ENCODE data around the gene NDUFA6. TPM values are rescaled to one million over a fixed set of nuclear protein-coding genes. Genes with fewer than 3 reads are reported as not detected.

The NDUFA6 gene
- total and polyA plus RNA-seq, 10 of the 15 experiments (the other 5 are each of a cell fraction or from before 2014, with no cell fraction given): 85.9 to 511 (median 128) TPM

GRCh38 chr22:42079319-42080251 is 11.0 kb downstream of the NDUFA6 start, which contains the start of gene SMDT1 (continued):
- TF ChIP-seq EZH2 (IDR thresholded peaks at IDR 0.05; ENCODE audit: borderline replicate concordance, control insufficient read depth, low read depth, low read length) (no peak), PKNOX1 (IDR thresholded peaks at IDR 0.05) (peak; percentile 99), ZNF687 (IDR thresholded peaks at IDR 0.05) (peak; percentile 97), RAD51 (IDR thresholded peaks at IDR 0.05) (no peak), BACH1 (IDR thresholded peaks at IDR 0.05; ENCODE audit: borderline replicate concordance) (peak; percentile 53; the same call in 1 of the 2 replicates), EP300 (IDR thresholded peaks at IDR 0.05; ENCODE audit: borderline replicate concordance in 1 of 2, control insufficient read depth in 1 of 2, low read depth in 2 of 2, low read length in 2 of 2) (no peak), TCF3 (IDR thresholded peaks at IDR 0.05; ENCODE audit: borderline replicate concordance, insufficient read depth, low read depth, low read length) (no peak), ZNF592 (IDR thresholded peaks at IDR 0.05) (peak; percentile 78; the same call in 1 of the 2 replicates), CEBPZ (IDR thresholded peaks at IDR 0.05; ENCODE audit: low read depth, low read length) (0 out of 2 replicates have a peak, but pooled peaks have one; percentile 36), HDAC2 (IDR thresholded peaks at IDR 0.05) (no peak), FOS (IDR thresholded peaks at IDR 0.05; ENCODE audit: borderline replicate concordance, extremely low read depth, insufficient read length) (peak; percentile 73), SMARCA5 (IDR thresholded peaks at IDR 0.05) (no peak)

Data from GM12878 (cell line).